K562 (cell line): ENCODE measurements around the gene BZW2. TPM values are rescaled to one million over a fixed set of nuclear protein-coding genes. Genes with fewer than 3 reads are reported as not detected.

Experiments used
- BDP1 ChIP-seq: IDR thresholded peaks from 3 replicates; pipeline ENCODE4 v1.6.1; 2011; ENCODE audit not compliant: insufficient read length, insufficient read depth
- CCNT2 ChIP-seq: IDR thresholded peaks from 2 replicates; pipeline ENCODE4 v1.6.1; 2011; ENCODE audit warnings: borderline replicate concordance, low read depth, mild to moderate bottlenecking, moderate library complexity, mixed read lengths, low read length; ENCODE audit not compliant: insufficient read length; ENCODE audit errors: extremely low read depth
- ESRRB ChIP-seq: fragments of 250-450 bp; sonication (Bioruptor Pico); IDR thresholded peaks from 2 replicates; pipeline ENCODE4 v1.5.0; 2020; ENCODE audit warnings: mild to moderate bottlenecking, moderate library complexity, borderline replicate concordance
- ETV1 ChIP-seq: fragments of 450-650 bp; conservative IDR thresholded peaks from 2 replicates; pipeline ENCODE4 v1.6.1; 2016; ENCODE audit warnings: missing genetic modification characterization, control low read depth, low read depth, missing compliant biosample characterization
- FOS ChIP-seq: IDR thresholded peaks from 3 replicates; pipeline ENCODE4 v1.6.1; 2011; ENCODE audit not compliant: insufficient read length; ENCODE audit errors: extremely low read depth
- KLF13 ChIP-seq: fragments of 450-650 bp; IDR thresholded peaks from 2 replicates; pipeline ENCODE4 v1.6.1; 2016; ENCODE audit warnings: missing genetic modification characterization, low read depth, mild to moderate bottlenecking, missing compliant biosample characterization, moderate library complexity, borderline replicate concordance
- MECOM ChIP-seq: fragments of 250-450 bp; sonication (Bioruptor Pico); IDR thresholded peaks from 2 replicates; pipeline ENCODE4 v1.8.0; 2022; ENCODE audit warnings: inconsistent platforms
- PURB ChIP-seq: sonication (generic); formaldehyde crosslinking; IDR thresholded peaks from 2 replicates; pipeline ENCODE4 v1.9.0; 2021; ENCODE audit warnings: low read depth, mild to moderate bottlenecking, missing genetic modification reagents
- SAP30 ChIP-seq: fragments of 200-600 bp; sonication (generic); IDR thresholded peaks from 2 replicates; pipeline ENCODE4 v1.6.1; 2012; ENCODE audit warnings: borderline replicate concordance, low read depth, mild to moderate bottlenecking, moderate library complexity, low read length, control low read depth, inconsistent platforms; ENCODE audit not compliant: insufficient read depth, poor library complexity, severe bottlenecking
- TEAD2 ChIP-seq: fragments of 450-650 bp; IDR thresholded peaks from 2 replicates; pipeline ENCODE4 v1.6.1; 2016; ENCODE audit warnings: missing genetic modification characterization, control low read depth, missing compliant biosample characterization
- TOE1 ChIP-seq, 2 experiments: fragments of 450-650 bp in 1 of 2; sonication (generic) in 1 of 2; formaldehyde crosslinking in 1 of 2; IDR thresholded peaks; 2 replicates each; pipeline versions ENCODE4 v1.7.1 to v1.8.0; 2016 to 2022; ENCODE audit warnings: borderline replicate concordance in 2 of 2, mild to moderate bottlenecking in 2 of 2, antibody characterized with exemption in 1 of 2, inconsistent platforms in 1 of 2, low read depth in 1 of 2, missing genetic modification reagents in 1 of 2, moderate library complexity in 1 of 2
- ZNF282 ChIP-seq: sonication (generic); formaldehyde crosslinking; IDR thresholded peaks from 2 replicates; pipeline ENCODE4 v1.8.1; 2023; ENCODE audit warnings: missing genetic modification reagents
- ZNF507 ChIP-seq: conservative IDR thresholded peaks from 2 replicates; pipeline ENCODE4 v1.6.1; 2017; ENCODE audit warnings: missing genetic modification characterization, missing compliant biosample characterization
- ZNF76 ChIP-seq: fragments of 250-450 bp; sonication (Bioruptor Pico); IDR thresholded peaks from 2 replicates; pipeline ENCODE4 v1.4.0; 2020; ENCODE audit warnings: mild to moderate bottlenecking, moderate library complexity, borderline replicate concordance
- polyA plus RNA-seq, 8 experiments: library from polyadenylated mRNA; depleted of rRNA in 4 of 8; stranded (reverse) in 5 of 8; unstranded in 3 of 8; fragments of >200 nt; fragmentation: Nextera tagmentation in 2 of 8; fragmentation: Illumina TruSeq in 1 of 8; extraction: Ambion mirVana in 2 of 8; extraction: Trizol in 1 of 8; gene quantifications; 2 replicates each; pipeline versions ENCODE4 v1.2.1 to v1.2.3, GENCODE V29; 2011 to 2014; ENCODE audit warnings: inconsistent platforms in 1 of 8, missing spikeins in 1 of 8
- total RNA-seq, 7 experiments: library from RNA; depleted of rRNA in 6 of 7; stranded (reverse); fragments of >200 nt in 6 of 7; fragmentation: Illumina TruSeq in 2 of 7; extraction: Trizol in 2 of 7; gene quantifications; 2 replicates each; pipeline versions ENCODE4 v1.2.1 to v1.2.3, GENCODE V29; 2011 to 2021; ENCODE audit warnings: low replicate concordance in 1 of 7
- TF ChIP-seq, protein P1 (sequence below): sonication (generic); formaldehyde crosslinking; IDR thresholded peaks from 2 replicates; pipeline ENCODE4 v1.8.1; 2023; ENCODE audit warnings: mild to moderate bottlenecking, missing genetic modification reagents
- TF ChIP-seq, protein P2 (sequence below): sonication (generic); formaldehyde crosslinking; IDR thresholded peaks from 2 replicates; pipeline ENCODE4 v1.8.0; 2022; ENCODE audit warnings: missing genetic modification reagents, mild to moderate bottlenecking, moderate library complexity, borderline replicate concordance
- TF ChIP-seq, protein P3 (sequence below): conservative IDR thresholded peaks from 2 replicates; pipeline ENCODE4 v1.6.1; 2011; ENCODE audit warnings: low read depth, mild to moderate bottlenecking, low read length; ENCODE audit not compliant: control insufficient read depth
- TF ChIP-seq, protein P4 (sequence below): fragments of 450-650 bp; formaldehyde crosslinking; IDR thresholded peaks from 2 replicates; pipeline ENCODE4 v1.4.0; 2020; ENCODE audit warnings: mild to moderate bottlenecking
- TF ChIP-seq, protein P5 (sequence below): sonication (generic); formaldehyde crosslinking; IDR thresholded peaks from 2 replicates; pipeline ENCODE4 v1.4.0; 2020; ENCODE audit warnings: mild to moderate bottlenecking, missing genetic modification reagents

The BZW2 gene
- total and polyA plus RNA-seq, 9 of the 15 experiments (the other 6 are each of a cell fraction or from before 2014, with no cell fraction given): 140 to 316 (median 173) TPM

DNA sequence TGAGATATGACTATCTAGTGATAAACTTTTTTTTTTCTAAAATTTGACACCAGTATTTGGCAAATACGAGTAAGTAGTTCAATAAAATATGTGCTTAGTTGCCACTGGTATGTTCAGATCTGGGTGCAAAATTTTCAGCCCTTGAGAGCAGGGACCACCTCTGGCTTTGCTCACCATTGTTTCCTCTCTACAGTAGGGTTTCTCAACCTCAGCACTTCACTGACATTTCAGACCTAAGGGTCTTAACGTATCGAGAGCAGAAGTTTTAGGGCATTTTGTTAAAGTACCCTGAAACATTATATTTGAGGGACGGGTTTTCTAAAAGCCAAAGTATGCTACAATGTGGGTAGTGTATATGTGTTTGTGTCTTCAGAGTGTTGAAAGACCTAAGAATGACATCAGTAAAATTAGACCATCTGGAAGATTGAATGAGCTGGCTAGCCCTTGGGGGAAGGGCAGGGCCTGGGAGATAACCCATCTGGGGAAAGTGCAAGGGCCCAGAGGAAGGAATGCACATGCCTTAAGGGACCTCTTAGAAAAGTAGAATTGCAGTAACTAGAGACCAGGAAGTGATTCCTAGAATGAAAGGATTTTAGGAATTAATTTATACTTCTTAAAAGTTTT is 11.8 kb downstream of the BZW2 start (continued):
- TF ChIP-seq, protein P1, sequence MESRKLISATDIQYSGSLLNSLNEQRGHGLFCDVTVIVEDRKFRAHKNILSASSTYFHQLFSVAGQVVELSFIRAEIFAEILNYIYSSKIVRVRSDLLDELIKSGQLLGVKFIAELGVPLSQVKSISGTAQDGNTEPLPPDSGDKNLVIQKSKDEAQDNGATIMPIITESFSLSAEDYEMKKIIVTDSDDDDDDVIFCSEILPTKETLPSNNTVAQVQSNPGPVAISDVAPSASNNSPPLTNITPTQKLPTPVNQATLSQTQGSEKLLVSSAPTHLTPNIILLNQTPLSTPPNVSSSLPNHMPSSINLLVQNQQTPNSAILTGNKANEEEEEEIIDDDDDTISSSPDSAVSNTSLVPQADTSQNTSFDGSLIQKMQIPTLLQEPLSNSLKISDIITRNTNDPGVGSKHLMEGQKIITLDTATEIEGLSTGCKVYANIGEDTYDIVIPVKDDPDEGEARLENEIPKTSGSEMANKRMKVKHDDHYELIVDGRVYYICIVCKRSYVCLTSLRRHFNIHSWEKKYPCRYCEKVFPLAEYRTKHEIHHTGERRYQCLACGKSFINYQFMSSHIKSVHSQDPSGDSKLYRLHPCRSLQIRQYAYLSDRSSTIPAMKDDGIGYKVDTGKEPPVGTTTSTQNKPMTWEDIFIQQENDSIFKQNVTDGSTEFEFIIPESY (CRISPR knock-in tag): no peak
- TF ChIP-seq, protein P2, sequence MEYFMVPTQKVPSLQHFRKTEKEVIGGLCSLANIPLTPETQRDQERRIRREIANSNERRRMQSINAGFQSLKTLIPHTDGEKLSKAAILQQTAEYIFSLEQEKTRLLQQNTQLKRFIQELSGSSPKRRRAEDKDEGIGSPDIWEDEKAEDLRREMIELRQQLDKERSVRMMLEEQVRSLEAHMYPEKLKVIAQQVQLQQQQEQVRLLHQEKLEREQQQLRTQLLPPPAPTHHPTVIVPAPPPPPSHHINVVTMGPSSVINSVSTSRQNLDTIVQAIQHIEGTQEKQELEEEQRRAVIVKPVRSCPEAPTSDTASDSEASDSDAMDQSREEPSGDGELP (CRISPR knock-in tag): peak; percentile 31; the same call in 1 of the 2 replicates
- TF ChIP-seq MECOM (CRISPR knock-in tag) (no peak; the same call in 1 of the 2 replicates), KLF13 (no peak), TEAD2 (tag) (peak; percentile 86), TOE1 (IDR thresholded peaks at IDR 0.05; ENCODE audit: borderline replicate concordance) (no peak), TOE1 (CRISPR knock-in tag; IDR thresholded peaks at IDR 0.05; ENCODE audit: borderline replicate concordance, low read depth) (no peak), ZNF282 (CRISPR knock-in tag) (no peak), ZNF76 (CRISPR knock-in tag) (no peak), ESRRB (CRISPR knock-in tag) (no peak), CCNT2 (no peak), SAP30 (no peak), BDP1 (no peak), ZNF507 (tag) (no peak), ETV1 (tag) (peak; percentile 51; the same call in 1 of the 2 replicates), PURB (no peak), FOS (no peak)
- TF ChIP-seq, protein P3, sequence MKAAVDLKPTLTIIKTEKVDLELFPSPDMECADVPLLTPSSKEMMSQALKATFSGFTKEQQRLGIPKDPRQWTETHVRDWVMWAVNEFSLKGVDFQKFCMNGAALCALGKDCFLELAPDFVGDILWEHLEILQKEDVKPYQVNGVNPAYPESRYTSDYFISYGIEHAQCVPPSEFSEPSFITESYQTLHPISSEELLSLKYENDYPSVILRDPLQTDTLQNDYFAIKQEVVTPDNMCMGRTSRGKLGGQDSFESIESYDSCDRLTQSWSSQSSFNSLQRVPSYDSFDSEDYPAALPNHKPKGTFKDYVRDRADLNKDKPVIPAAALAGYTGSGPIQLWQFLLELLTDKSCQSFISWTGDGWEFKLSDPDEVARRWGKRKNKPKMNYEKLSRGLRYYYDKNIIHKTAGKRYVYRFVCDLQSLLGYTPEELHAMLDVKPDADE: no peak
- TF ChIP-seq, protein P4, sequence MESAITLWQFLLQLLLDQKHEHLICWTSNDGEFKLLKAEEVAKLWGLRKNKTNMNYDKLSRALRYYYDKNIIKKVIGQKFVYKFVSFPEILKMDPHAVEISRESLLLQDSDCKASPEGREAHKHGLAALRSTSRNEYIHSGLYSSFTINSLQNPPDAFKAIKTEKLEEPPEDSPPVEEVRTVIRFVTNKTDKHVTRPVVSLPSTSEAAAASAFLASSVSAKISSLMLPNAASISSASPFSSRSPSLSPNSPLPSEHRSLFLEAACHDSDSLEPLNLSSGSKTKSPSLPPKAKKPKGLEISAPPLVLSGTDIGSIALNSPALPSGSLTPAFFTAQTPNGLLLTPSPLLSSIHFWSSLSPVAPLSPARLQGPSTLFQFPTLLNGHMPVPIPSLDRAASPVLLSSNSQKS (CRISPR knock-in tag): no peak
- TF ChIP-seq, protein P5, sequence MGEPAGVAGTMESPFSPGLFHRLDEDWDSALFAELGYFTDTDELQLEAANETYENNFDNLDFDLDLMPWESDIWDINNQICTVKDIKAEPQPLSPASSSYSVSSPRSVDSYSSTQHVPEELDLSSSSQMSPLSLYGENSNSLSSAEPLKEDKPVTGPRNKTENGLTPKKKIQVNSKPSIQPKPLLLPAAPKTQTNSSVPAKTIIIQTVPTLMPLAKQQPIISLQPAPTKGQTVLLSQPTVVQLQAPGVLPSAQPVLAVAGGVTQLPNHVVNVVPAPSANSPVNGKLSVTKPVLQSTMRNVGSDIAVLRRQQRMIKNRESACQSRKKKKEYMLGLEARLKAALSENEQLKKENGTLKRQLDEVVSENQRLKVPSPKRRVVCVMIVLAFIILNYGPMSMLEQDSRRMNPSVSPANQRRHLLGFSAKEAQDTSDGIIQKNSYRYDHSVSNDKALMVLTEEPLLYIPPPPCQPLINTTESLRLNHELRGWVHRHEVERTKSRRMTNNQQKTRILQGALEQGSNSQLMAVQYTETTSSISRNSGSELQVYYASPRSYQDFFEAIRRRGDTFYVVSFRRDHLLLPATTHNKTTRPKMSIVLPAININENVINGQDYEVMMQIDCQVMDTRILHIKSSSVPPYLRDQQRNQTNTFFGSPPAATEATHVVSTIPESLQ (CRISPR knock-in tag): no peak
